Measurements from ENCODE around the gene NAT14.

- TF ChIP-seq CTCF (conservative IDR thresholded peaks at IDR 0.05; ENCODE audit: low read depth, low read length) (no peak), EZH2 (IDR thresholded peaks at IDR 0.05; ENCODE audit: low read length, unreplicated experiment) (no peak)
Observed at GRCh38 chr19:55535965-55536350, 51.0 kb downstream of the NAT14 start.

All from PC-3 (cell line).